HG03159 (cell line): ENCODE results near the gene DCUN1D5.

Experiments
- ATAC-seq: cut with Tn5 transposase; IDR thresholded peaks from one replicate; pipeline ENCODE4 v1.9.1; 2021; ENCODE audit warnings: mild to moderate bottlenecking, moderate library complexity; ENCODE audit not compliant: unreplicated experiment

Gene DCUN1D5

DNA sequence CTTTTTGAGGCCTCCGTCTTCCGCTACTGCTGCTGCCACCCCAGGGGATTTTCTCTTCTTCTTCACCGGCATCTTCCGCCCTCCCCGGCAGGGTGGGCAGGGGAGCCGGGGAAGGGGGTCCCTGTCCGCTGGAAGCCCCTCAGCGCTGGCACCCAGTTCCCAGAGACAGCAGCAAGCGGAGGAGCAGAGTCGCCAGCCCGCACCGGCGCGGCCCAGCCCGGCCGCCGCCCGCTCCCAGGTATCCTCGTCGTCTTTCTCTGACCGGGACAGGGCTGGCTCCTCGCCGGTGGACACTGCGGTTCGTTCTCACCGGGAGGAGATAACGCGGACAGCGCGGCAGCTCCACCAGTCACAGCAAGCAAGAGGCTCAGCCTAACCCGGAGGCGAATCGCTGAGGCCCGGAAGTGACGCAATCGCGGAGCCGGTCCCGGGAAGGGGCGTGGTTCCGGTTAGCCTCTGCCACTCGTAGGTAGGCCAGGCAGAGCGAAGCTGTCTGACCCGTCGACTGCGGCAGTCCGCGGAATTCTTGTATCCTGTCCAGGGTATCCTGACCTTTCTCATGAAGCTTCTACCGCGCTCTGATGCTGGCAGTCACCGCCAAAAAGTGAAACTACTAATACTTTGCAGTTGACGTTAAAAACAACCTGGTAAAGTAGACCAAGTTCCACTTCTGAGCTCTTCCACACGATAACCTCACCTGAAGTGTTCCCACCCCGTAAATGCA, at the start of gene DCUN1D5:
Gene DCUN1D5 (minus strand): TSS at position 360 of the 724 bp plus-strand sequence. CDS start 288 bp downstream, at position 72.
- peak; percentile 99 for ATAC-seq

GRCh38 chr11:103125462-103125861, 33.5 kb upstream of the DCUN1D5 start:
- no peak for ATAC-seq

DNA sequence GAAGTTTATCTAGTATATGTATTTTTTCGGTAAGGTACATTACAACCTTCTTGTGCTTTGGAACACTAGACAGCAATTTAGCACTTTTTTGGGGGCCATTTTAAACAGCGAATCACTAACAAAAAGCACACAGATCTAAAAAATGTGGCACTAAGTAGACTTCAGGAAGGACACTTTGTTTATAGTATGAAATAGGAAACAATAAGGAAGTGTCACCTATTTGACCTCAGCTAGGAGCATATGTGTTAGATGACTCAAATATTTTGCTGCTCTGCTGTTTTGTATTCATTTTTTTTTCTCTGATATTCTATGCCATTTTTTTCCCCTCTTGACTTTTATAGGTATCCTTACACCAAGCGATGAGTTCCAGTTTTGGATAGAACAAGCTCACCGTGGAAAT, 22.9 kb upstream of the DCUN1D5 start:
- ATAC-seq: no peak

GRCh38 chr11:103112364-103112763, 20.4 kb upstream of the DCUN1D5 start:
- no peak for ATAC-seq

- ATAC-seq: no peak
These were observed 19.4 kb upstream of the DCUN1D5 start for GRCh38 chr11:103111400-103111799.

DNA sequence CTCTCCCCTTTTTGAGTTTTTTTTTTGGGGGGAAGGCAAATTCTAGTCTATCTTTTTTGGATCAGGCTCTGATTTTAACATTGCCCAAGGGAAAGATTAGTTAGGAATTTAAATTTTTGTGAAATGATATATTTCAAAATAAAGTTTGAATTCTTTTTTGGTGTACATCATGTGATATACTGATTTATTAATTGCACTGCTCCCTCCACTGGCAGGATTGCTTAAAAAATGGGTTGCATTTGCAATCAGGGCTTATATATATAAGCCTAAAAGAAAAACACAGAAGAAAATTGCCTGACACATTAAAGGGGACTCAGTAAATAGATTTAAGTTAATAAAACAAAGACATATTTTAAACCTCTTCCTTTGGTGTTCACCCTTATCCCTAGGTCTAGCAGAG, 18.4 kb upstream of the DCUN1D5 start:
- no peak for ATAC-seq

GRCh38 chr11:103109818-103110388, 17.9 kb upstream of the DCUN1D5 start:
- no peak for ATAC-seq

- peak; percentile 99 for ATAC-seq
These were observed 17.2 kb upstream of the DCUN1D5 start, which contains the start of gene DYNC2H1 for GRCh38 chr11:103108933-103109817. DYNC2H1 (plus strand) TSS chr11:103109426; CDS start chr11:103109575, 149 bp downstream.

DNA sequence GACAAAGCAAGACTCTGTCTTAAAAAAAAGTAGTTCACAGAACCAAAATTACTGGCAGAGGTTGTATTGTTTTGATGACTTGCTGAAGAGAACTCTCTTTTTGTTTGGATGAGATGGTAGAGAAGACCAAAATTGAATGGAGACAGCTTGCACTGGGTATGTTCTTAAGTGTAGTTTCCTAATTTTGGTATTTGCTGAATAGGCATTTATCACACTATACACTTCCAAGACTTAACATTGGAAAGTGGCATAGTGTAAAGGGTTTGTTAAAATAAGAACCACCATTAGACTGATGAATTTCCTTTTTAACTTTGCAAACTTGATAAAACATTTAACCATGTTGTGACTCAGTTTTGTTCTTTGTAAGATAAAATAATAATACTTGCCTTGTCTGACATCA, 5.3 kb upstream of the DCUN1D5 start:
- ATAC-seq: no peak

DNA sequence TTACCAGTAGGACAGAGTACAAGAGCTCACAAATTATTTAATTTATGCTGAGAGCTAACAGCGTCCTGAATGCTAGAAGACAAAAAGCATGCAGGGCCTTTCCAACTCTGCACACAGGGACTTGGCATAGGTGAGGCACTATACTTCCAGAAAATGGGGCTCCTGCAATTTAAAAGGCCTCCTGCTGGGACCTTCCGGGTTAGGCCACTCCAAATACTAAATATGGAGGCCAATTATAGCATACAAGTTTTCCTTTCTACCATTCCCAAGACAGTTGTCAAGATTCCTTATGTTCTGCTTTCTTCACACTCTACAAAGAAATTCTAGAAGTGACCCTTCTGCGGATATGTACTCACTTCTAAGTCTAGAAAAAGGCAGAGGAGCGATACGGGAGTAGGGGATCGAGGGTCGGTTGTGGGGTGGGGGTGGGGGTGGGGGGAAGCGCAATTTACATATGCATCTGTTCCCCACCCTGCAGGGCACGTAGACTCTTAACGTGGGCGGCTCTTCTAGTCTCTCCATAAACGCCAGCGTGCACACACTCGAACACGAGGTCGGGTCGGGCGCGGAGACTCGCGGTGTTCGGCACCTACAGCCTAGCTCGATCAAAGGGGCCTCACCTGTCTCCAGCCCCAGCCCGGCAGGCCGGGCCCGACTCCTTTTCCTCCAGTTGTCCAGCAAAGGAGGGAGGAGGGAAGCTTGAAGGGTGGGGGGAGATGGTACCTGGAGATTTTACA, 728 bp downstream of the DCUN1D5 start:
- ATAC-seq: peak; percentile 47

DNA sequence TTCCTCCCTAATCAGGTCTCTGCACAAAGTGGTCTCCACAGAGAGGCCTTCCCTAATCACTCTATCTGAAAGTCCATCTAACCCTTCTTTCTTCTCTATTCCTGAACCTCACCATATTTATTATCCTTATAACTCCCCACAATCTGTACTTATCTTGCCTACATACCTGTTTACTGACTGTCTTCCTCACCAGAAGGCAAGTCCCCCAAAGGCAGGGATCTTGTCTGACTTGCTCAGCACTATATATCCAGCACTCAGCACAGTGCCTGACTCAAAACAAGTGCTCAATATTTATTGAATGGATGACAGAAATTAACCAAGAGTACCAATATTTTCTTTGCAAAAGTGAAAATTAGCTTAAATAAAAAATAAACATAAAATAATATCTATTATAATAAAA, 5.5 kb downstream of the DCUN1D5 start:
- no peak for ATAC-seq

DNA sequence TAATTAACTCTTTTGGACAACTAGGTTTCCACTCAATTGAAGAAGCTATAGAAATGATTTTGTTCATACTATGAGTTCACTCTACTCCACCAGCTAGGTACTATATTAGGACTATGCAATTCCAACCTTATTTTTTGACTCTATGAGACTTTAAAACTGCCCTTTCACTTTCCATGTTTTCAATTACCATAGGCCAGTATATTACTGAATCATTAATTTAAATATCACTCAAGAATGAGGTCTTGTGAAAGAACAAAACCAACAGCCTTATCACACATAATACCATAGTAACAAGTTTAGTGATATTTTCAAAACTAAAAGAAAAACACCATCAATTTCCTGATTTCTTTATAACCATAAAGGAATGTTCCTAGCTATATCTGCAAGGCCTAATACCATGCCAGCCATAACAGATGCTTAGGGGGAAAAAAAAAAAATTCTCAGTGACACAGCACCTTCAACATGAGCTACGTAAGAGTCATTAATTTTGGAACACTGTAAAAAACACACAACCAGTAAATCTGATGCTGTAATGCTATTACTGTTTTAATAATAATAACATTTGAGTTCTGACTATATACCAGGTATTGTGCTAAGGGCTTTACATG, 6.1 kb downstream of the DCUN1D5 start:
- no peak for ATAC-seq

DNA sequence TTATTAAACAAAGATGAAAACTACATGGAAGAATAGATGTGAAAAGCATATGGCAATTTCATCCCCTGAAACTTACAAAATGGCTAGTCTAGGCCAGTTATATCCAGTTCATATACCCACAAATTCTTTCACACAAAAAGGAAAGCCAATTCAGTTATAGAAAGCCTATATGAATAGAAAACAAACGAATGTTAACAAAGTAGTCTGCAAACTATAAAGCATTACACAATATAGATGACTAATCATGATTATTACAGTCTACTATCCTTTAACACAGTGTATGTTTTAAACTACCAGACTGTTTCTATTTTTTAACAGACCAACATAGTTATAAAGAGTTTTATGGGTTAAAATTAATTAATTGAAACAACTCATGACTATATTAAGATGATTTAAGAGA, 12.1 kb downstream of the DCUN1D5 start:
- no peak for ATAC-seq

DNA sequence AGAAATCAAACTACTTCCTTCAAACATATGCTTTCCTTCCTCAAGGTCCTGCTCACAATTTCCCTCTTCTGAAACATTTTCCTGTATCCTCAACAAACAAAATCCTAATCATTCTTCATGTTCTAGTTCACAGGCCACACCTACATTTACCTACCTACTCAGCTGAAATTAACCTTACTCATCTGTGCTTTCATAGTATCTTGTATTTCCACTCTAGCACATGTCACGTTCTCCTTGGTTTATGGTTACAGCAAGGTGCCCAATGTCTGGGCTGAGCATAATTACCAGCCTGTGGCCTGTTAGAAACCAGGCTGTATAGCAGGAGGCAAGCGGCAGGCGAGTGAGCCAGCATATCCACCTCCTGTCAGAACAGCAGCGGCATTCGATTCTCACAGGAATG, 13.2 kb downstream of the DCUN1D5 start:
- ATAC-seq: no peak

- no peak for ATAC-seq
These were observed 14.4 kb downstream of the DCUN1D5 start for GRCh38 chr11:103077554-103077953.

- ATAC-seq: no peak
These were observed 15.6 kb downstream of the DCUN1D5 start for GRCh38 chr11:103076361-103076760.

GRCh38 chr11:103071008-103071407, 21.0 kb downstream of the DCUN1D5 start:
- ATAC-seq: no peak

- ATAC-seq: peak; percentile 62
These were observed 21.8 kb downstream of the DCUN1D5 start for GRCh38 chr11:103070142-103070541.

GRCh38 chr11:103069367-103069766, 22.6 kb downstream of the DCUN1D5 start:
- ATAC-seq: no peak

- ATAC-seq: no peak
These were observed 24.8 kb downstream of the DCUN1D5 start for GRCh38 chr11:103067118-103067517.
